Retinal pigment epithelial cell (primary cell): ENCODE results near the gene CUX1.
"Not testable (repeated sequence)": the region's sequence is repeated elsewhere in the genome, so short reads cannot be mapped to it uniquely, and the experiment has no call there.

Experiments
- DNase-seq: peaks from one replicate; pipeline ENCODE4 v3.0.0-alpha.2; 2010; ENCODE audit warnings: low read depth
- H3K4me3 ChIP-seq: 2 replicates; pipeline ENCODE4 v1.5.1; 2011; ENCODE audit warnings: mild to moderate bottlenecking, low read length, control low read depth, moderate library complexity
- TF ChIP-seq, protein P1 (sequence below): conservative IDR thresholded peaks from 2 replicates; pipeline ENCODE4 v1.5.1; 2011; ENCODE audit warnings: low read depth, low read length, control low read depth, inconsistent platforms

CUX1 gene

DNA sequence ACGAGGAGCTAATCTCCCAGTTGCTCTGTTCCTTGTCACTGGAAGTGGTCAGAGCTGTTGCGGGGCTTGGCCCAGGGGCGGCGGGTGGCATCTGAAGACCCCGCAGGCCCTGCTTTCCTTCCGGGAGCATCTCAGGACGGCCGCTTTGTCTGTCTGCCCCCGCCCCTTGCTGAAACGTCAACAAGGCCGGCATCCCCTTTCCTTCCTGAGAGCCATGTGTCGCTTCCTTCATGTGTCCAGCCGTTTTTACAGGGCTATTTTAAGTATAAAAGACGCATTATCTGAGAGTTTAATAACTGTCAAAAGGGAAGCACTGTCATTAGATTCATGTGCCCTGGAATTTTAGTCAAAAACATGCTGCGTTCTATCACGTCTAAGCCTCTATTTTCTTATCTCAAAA, 110.4 kb downstream of the CUX1 start:
- DNase-seq = no peak
- H3K4me3 ChIP-seq = no peak overlapping the region
- TF ChIP-seq, protein P1, sequence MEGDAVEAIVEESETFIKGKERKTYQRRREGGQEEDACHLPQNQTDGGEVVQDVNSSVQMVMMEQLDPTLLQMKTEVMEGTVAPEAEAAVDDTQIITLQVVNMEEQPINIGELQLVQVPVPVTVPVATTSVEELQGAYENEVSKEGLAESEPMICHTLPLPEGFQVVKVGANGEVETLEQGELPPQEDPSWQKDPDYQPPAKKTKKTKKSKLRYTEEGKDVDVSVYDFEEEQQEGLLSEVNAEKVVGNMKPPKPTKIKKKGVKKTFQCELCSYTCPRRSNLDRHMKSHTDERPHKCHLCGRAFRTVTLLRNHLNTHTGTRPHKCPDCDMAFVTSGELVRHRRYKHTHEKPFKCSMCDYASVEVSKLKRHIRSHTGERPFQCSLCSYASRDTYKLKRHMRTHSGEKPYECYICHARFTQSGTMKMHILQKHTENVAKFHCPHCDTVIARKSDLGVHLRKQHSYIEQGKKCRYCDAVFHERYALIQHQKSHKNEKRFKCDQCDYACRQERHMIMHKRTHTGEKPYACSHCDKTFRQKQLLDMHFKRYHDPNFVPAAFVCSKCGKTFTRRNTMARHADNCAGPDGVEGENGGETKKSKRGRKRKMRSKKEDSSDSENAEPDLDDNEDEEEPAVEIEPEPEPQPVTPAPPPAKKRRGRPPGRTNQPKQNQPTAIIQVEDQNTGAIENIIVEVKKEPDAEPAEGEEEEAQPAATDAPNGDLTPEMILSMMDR = no peak

DNA sequence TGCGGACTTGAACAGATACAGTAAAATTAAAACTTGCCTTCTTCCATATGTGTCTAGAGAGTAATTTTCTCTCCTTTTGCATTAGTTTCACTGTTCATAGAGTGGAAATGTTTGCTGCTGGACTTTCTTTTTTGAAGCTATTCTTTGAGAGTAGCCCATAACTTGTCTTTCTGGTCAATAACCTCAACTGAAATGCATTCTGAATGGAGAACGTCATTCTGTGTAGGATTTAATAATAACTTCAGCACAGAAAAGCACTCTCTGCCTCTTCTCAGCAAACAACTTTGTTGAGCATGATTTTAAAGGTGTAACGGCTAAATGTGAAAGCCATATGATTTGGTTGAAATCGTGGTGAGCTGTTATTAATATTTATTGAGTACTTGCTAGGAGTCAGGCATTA, 111.8 kb downstream of the CUX1 start:
- no peak overlapping the region for H3K4me3 ChIP-seq
- no peak for DNase-seq
- TF ChIP-seq, protein P1 = no peak

DNA sequence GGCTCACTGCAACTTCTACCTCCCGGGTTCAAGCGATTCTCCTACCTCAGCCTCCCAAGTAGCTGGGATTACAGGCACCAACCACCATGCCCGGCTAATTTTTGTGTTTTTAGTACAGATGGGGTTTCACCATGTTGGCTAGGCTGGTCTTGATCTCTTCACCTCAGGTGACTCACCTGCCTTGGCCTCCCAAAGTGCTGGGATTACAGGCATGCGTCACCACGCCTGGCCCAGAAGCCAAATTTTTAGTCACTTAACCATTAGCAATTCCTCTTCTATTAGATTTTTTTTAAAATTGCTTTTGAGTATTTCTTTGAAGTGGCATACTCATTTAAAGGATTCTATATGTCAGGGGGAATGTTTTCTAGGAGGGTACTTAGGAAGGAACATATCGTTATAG, 112.5 kb downstream of the CUX1 start:
- H3K4me3 ChIP-seq, DNase-seq: not testable (repeated sequence)

DNA sequence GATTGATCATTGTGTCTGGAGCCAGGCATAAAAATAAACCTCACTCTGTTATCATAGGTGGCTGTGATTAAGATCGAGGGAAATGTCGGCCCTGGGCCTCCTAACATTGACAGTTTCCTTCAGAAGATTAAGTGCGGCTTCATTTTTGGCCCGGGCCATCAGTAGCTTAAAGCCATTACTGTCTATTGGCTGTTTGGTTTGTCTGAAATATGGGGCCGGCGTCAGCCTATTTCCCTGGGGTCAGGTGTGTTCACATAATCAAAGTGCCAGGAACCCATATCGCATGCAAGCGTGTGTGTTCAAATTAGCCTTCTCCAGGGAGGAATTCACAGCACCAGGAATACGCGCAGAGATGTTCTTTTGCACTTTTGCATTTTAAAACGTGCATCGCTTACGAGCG, 114.7 kb downstream of the CUX1 start:
- DNase-seq = no peak
- TF ChIP-seq, protein P1 = no peak
- no peak overlapping the region for H3K4me3 ChIP-seq

DNA sequence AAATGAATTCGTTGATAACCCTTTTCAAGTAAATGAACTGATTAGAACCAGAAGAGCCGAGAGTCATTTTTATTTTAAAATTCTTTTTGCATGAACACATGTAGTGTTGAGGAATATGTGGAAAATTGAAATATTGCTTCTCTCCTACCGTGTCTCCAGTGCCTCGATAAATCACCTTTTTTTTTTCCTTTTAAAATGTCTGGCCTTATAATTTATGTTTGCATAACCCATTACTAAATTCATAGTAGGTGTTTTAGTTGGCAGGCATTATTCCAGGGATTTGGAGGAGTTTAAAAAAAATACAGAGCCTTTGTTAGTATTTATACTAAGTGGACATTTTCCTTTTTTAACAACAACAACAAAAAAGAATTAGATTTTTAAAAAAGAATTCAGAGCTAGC, 115.6 kb downstream of the CUX1 start:
- no peak overlapping the region for H3K4me3 ChIP-seq
- DNase-seq = no peak
- TF ChIP-seq, protein P1 = no peak

DNA sequence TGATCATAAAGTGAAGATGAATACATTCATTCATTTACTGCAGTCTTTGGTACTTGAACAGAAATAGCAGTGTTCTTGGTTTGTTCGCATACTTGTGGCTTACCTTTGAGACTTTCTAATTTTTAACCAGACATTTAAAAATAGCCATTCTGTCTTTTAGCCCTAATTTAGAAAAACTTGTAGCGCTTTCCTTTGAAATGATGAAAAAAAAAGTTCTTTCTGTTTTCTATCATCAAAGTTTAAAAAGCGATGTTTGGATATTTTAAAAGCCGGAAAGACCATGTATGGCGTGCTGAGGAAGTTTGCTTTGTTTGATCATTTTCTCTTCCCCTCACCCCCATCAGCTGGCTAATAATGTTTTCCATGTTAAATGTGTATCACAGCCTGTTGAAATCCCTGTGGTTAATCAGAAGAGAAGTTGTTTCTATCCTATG, 116.3 kb downstream of the CUX1 start:
- TF ChIP-seq, protein P1 = no peak
- no peak for DNase-seq

DNA sequence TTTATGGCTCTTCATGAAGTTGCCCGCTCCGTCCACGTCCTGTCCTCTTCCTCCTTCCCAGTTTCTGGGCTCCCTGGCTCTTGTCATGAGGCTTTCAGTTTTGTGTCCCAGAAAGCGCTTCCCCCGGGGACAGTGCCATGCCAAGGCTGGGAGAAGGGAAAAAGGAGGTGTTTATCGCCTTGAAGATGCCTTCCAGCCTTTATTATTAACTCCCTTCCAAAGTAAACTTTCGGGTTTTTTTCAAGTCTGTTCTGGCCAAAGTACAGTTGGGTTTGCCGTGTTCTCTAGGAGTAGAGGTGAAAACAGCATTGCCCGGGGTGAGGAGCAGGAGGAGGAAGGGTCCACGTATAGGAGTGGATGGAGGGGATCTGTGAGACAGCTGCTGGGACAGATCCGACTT, 117.2 kb downstream of the CUX1 start:
- TF ChIP-seq, protein P1 = no peak
- H3K4me3 ChIP-seq = no peak overlapping the region
- no peak for DNase-seq

More for the DNA sequence above, 116.3 kb downstream of the CUX1 start:
- no peak overlapping the region for H3K4me3 ChIP-seq

DNA sequence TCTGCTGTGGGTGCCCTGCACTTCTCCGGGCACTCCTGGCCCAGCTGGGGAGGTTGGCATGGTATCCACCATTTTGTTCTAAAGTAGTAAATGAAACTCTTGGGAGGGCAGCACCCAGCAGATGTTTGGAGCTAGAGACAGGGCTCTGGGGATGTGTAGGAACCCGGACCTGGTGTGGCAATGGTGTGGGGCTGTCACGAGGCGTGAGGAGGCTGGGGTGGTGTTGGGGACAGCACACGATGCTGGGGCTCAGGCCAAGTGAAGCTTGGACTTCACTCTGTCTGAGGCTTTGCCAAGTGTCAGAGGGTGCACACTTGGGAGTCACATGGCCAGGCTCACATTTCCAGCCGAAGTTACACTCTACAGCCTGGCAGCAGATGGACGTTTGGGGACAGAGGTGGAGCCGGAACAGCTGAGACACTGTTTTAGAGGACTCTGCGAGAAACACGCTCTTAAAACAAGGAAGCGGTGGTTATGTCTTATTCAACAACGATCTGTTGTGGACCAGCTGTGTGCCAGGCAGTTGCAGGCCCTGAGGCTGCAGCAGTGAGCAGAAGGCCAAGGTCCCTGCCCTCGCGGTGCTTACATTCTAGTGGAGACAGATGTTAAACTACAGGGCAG, 118.2 kb downstream of the CUX1 start:
- TF ChIP-seq, protein P1 = no peak
- no peak for DNase-seq
- no peak overlapping the region for H3K4me3 ChIP-seq
